HepG2 (cell line): ENCODE data around the gene OR5K3. TPM values are rescaled to one million over a fixed set of nuclear protein-coding genes. Genes with fewer than 3 reads are reported as not detected.

Experiments
- ATAC-seq: fragments of 200-7000 bp; cut with Tn5 transposase; 3 replicates; pipeline ENCODE4 v1.9.1; 2020; ENCODE audit warnings: mild to moderate bottlenecking, moderate library complexity
- Bru-seq: library from RNA; stranded (reverse); fragments of 400-500 nt; gene quantifications from one replicate; lab custom pipeline; 2021; lab: Mats Ljungman, UMichigan
- BruChase-seq, 2 experiments: library from RNA; stranded (reverse); fragments of 400-500 nt; gene quantifications; one replicate each; lab custom pipeline; 2021; lab: Mats Ljungman, UMichigan
- BruUV-seq: library from RNA; stranded (reverse); fragments of 400-500 nt; replicated peaks from 2 replicates; lab custom pipeline; 2021; lab: Mats Ljungman, UMichigan
- CTCF ChIA-PET: fragments of 300-600 bp; formaldehyde crosslinking; extraction: SDS; loops from one replicate; lab custom pipeline; 2021; ENCODE audit warnings: low total read pairs, inconsistent platforms, low intra/inter-chr PET ratio; lab: Yijun Ruan, JAX
- POLR2A ChIA-PET: fragments of 350-600 bp; sonication (Branson Sonifier 250); formaldehyde crosslinking; loops from one replicate; lab custom pipeline; 2020; ENCODE audit warnings: antibody characterized with exemption, inconsistent platforms; lab: Yijun Ruan, JAX
- DNase-seq: peaks from one replicate; pipeline ENCODE4 v3.0.0-alpha.2; 2015; ENCODE audit warnings: low spot score
- FAIRE-seq: peaks from 3 replicates; lab custom pipeline; 2011; peaks lifted over from hg19 to GRCh38; lab: Jason Lieb, UNC
- H2AFZ ChIP-seq: one replicate; pipeline ENCODE4 v1.6.1; 2011; ENCODE audit warnings: low read length, inconsistent platforms
- H3K27ac ChIP-seq: fragments of 300-600 bp; 3 replicates; pipeline ENCODE4 v1.8.0; 2011; ENCODE audit warnings: mixed run types, mild to moderate bottlenecking, mixed read lengths, low read length, inconsistent platforms; ENCODE audit not compliant: insufficient read depth; ENCODE audit errors: extremely low read length
- H3K27me3 ChIP-seq, 2 experiments: fragments of 200-600 bp in 1 of 2; 2 replicates in 1 of 2; 3 replicates in 1 of 2; pipeline versions ENCODE4 v1.6.0 to v1.8.0; 2011; ENCODE audit warnings: low read length in 2 of 2, mild to moderate bottlenecking in 2 of 2, moderate library complexity in 2 of 2, inconsistent platforms in 1 of 2; ENCODE audit not compliant: insufficient read depth in 2 of 2, control insufficient read depth in 1 of 2
- H3K36me3 ChIP-seq, 2 experiments: fragments of 200-600 bp in 1 of 2; replicated peaks in 1 of 2; 2 replicates in 1 of 2; 3 replicates in 1 of 2; pipeline versions ENCODE4 v1.5.1 to v1.8.0; 2011; ENCODE audit warnings: low read length in 2 of 2, inconsistent platforms in 1 of 2; ENCODE audit not compliant: insufficient read depth in 2 of 2, control insufficient read depth in 1 of 2
- H3K4me1 ChIP-seq: 2 replicates; pipeline ENCODE4 v1.5.1; 2012; ENCODE audit warnings: low read length, inconsistent platforms; ENCODE audit not compliant: insufficient read depth
- H3K4me2 ChIP-seq: 2 replicates; pipeline ENCODE4 v1.6.0; 2011; ENCODE audit warnings: low read depth, low read length, inconsistent platforms
- H3K4me3 ChIP-seq, 3 experiments: fragments of 200-600 bp in 1 of 3; sonication (generic), shearing (Covaris generic) in 1 of 3; replicated peaks in 1 of 3; 2 replicates each; pipeline ENCODE4 v1.5.1; 2011 to 2016; ENCODE audit warnings: low read length in 3 of 3, inconsistent platforms in 2 of 3, low read depth in 2 of 3, mild to moderate bottlenecking in 2 of 3, control low read depth in 1 of 3, mixed read lengths in 1 of 3; ENCODE audit not compliant: insufficient read depth in 1 of 3
- H3K79me2 ChIP-seq: one replicate; pipeline ENCODE4 v1.6.1; 2011; ENCODE audit warnings: low read length, inconsistent platforms; ENCODE audit not compliant: insufficient read depth
- H3K9ac ChIP-seq: 2 replicates; pipeline ENCODE4 v1.6.0; 2011; ENCODE audit warnings: mild to moderate bottlenecking, low read depth, low read length, inconsistent platforms; ENCODE audit not compliant: insufficient read depth
- H3K9me3 ChIP-seq: 2 replicates; pipeline ENCODE4 v1.5.1; 2012; ENCODE audit warnings: mild to moderate bottlenecking, low read length
- H4K20me1 ChIP-seq: 2 replicates; pipeline ENCODE4 v1.6.0; 2011; ENCODE audit warnings: inconsistent platforms, mild to moderate bottlenecking, low read length, moderate library complexity; ENCODE audit not compliant: insufficient read depth
- ELF1 ChIP-seq: sonication (generic); formaldehyde crosslinking; IDR thresholded peaks from 2 replicates; pipeline ENCODE4 v1.4.0; 2020; ENCODE audit warnings: missing genetic modification reagents
- HNRNPK ChIP-seq: fragments of 200-400 bp; formaldehyde crosslinking; IDR thresholded peaks from 2 replicates; pipeline ENCODE4 v1.6.1; 2018; ENCODE audit warnings: low read length, low read depth, moderate library complexity, mild to moderate bottlenecking; ENCODE audit not compliant: poor library complexity, severe bottlenecking
- MAFF ChIP-seq: IDR thresholded peaks from 2 replicates; pipeline ENCODE4 v1.6.1; 2011; ENCODE audit warnings: low read depth, low read length, improper control_type of control experiment
- PRPF4 ChIP-seq: fragments of 200-400 bp; formaldehyde crosslinking; IDR thresholded peaks from 2 replicates; pipeline ENCODE4 v1.6.1; 2016; ENCODE audit warnings: low read length, low read depth; ENCODE audit not compliant: poor library complexity, severe bottlenecking
- YY1 ChIP-seq: IDR thresholded peaks from 2 replicates; pipeline ENCODE4 v1.6.1; 2011; ENCODE audit warnings: low read length, low read depth, moderate library complexity, mild to moderate bottlenecking; ENCODE audit not compliant: insufficient read depth, insufficient replicate concordance
- ZNF589 ChIP-seq: sonication (generic); formaldehyde crosslinking; conservative IDR thresholded peaks from 2 replicates; pipeline ENCODE4 v1.8.0; 2022; ENCODE audit warnings: mild to moderate bottlenecking, moderate library complexity, missing genetic modification reagents
- in situ Hi-C: cut with HindIII; loops from 2 replicates; pipeline ENCODE4 v1.10.0; 2017; ENCODE audit warnings: low pct_unique_long_range_greater_than_20kb; ENCODE audit not compliant: extremely low pct_ligation_motif_present
- intact Hi-C: fragments of 100-400 bp; cut with micrococcal nuclease; formaldehyde crosslinking; loops from one replicate; pipeline ENCODE4 v1.10.0; 2022; ENCODE audit not compliant: unreplicated experiment
- long read RNA-seq, 2 experiments: library from RNA in 1 of 2; library from polyadenylated mRNA in 1 of 2; stranded (forward) in 1 of 2; unstranded in 1 of 2; transcript quantifications; one replicate each; pipeline ENCODE4 v2.0.0, GENCODE V29; 2019 to 2022
- polyA minus RNA-seq, 3 experiments: library from RNA; depleted of rRNA, polyadenylated mRNA; stranded (reverse); fragments of >200 nt; gene quantifications; 2 replicates each; pipeline ENCODE4 v1.2.3, GENCODE V29; 2011; ENCODE audit warnings: low replicate concordance in 1 of 3
- polyA plus RNA-seq, 8 experiments: library from polyadenylated mRNA; depleted of rRNA in 3 of 8; stranded (reverse) in 7 of 8; unstranded in 1 of 8; fragments of >200 nt; fragmentation: Illumina TruSeq in 4 of 8; extraction: Trizol in 4 of 8; gene quantifications; 2 replicates each; pipeline versions ENCODE4 v1.2.1 to v1.2.3, GENCODE V29; 2011 to 2016; ENCODE audit warnings: low read depth in 4 of 8, missing spikeins in 1 of 8, mixed read lengths in 1 of 8; ENCODE audit not compliant: insufficient read depth in 1 of 8
- total RNA-seq, 5 experiments: library from RNA; depleted of rRNA; stranded (reverse); fragments of >200 nt; fragmentation: Illumina TruSeq; extraction: Trizol; gene quantifications; 2 replicates each; pipeline ENCODE4 v1.2.3, GENCODE V29; 2016; ENCODE audit warnings: low read depth in 1 of 5

OR5K3 gene, protein sequence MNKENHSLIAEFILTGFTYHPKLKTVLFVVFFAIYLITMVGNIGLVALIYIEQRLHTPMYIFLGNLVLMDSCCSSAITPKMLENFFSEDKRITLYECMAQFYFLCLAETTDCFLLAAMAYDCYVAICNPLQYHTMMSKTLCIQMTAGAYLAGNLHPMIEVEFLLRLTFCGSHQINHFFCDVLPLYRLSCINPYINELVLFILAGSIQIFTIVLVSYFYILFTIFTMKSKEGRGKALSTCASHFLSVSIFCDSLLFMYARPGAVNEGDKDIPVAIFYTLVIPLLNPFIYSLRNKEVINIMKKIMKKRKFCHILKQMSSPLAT
- total RNA-seq (2016; rRNA removed; fragmentation: Illumina TruSeq; extraction: Trizol) (not detected in 2 replicates), polyA plus RNA-seq (2011; rRNA removed) (not detected in 2 replicates), polyA minus RNA-seq (2011; rRNA and poly(A)+ RNA removed; ENCODE audit: low replicate concordance) (not detected in 2 replicates), Bru-seq, nascent RNA (not detected), BruChase-seq, experiment 1, labeled RNA remaining after a 6-hour chase (not detected), BruChase-seq, experiment 2, labeled RNA remaining after a 2-hour chase (percentile 11 among the genes with signal in this experiment)
- not detected in 2 replicates for total RNA-seq (2016; cell fraction: cytosol; rRNA removed; fragmentation: Illumina TruSeq; extraction: Trizol; ENCODE audit: low read depth)
- total RNA-seq (2016; cell fraction: insoluble cytoplasmic fraction; rRNA removed; fragmentation: Illumina TruSeq; extraction: Trizol), result not detected in 2 replicates
- not detected in 2 replicates for total RNA-seq (2016; cell fraction: membrane; rRNA removed; fragmentation: Illumina TruSeq; extraction: Trizol)
- total RNA-seq (2016; cell fraction: nucleus; rRNA removed; fragmentation: Illumina TruSeq; extraction: Trizol), result not detected in 2 replicates
- polyA plus RNA-seq (2011; cell fraction: cytosol; rRNA removed), result not detected in 2 replicates
- polyA plus RNA-seq (2011; cell fraction: nucleus; rRNA removed), result not detected in 2 replicates
- polyA plus RNA-seq (2012), result not detected in 2 replicates
- polyA plus RNA-seq (2016; cell fraction: cytosol; fragmentation: Illumina TruSeq; extraction: Trizol; ENCODE audit: low read depth), result not detected in 2 replicates
- not detected in 2 replicates for polyA plus RNA-seq (2016; cell fraction: insoluble cytoplasmic fraction; fragmentation: Illumina TruSeq; extraction: Trizol; ENCODE audit: low read depth)
- polyA plus RNA-seq (2016; cell fraction: membrane; fragmentation: Illumina TruSeq; extraction: Trizol; ENCODE audit: low read depth), result not detected in 2 replicates
- polyA plus RNA-seq (2016; cell fraction: nucleus; fragmentation: Illumina TruSeq; extraction: Trizol; ENCODE audit: insufficient read depth, low read depth), result not detected in 2 replicates
- not detected in 2 replicates for polyA minus RNA-seq (2011; cell fraction: cytosol; rRNA and poly(A)+ RNA removed)
- polyA minus RNA-seq (2011; cell fraction: nucleus; rRNA and poly(A)+ RNA removed), result not detected in 2 replicates
- long read RNA-seq, experiment 1, result 0 reads
- long read RNA-seq, experiment 2, result 0 reads

DNA sequence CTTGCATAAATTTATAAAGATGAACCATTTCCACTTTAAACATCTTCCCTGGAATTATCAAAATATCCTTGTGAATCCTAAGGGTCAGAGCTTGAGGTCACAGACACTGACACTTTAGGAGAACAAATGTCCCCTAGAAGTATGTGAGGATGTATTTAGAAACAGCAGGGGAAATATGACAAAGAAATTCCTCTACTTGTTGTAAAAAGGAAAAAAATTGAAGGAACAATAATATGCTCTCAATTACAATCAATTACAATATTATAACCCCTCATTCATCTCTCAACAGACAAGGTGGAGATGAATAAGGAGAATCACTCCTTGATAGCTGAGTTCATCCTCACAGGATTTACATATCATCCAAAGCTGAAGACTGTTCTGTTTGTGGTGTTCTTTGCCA, at the start of gene OR5K3:
TSS of gene OR5K3 (plus strand) at position 301 of the 400 bp plus-strand sequence. CDS start at position 301, 0 bp downstream.
- FAIRE-seq (no peak), DNase-seq (no peak), ATAC-seq (no peak)
- no TSS peak for BruUV-seq
- ChIA-PET POLR2A (no interaction called here), CTCF (no interaction called here)
- no peaks in the 10 kb centered on the region for H3K27me3 ChIP-seq
- H2AFZ ChIP-seq, result no peak within 1 kb of the TSS
- H3K36me3 ChIP-seq, result no peaks in the 10 kb centered on the region
- no peak within 1 kb of the TSS for H3K27ac ChIP-seq
- H3K79me2 ChIP-seq, result no peaks in the 10 kb centered on the region
- intact Hi-C loops, result no loop called here
- H3K4me1 ChIP-seq, result no peaks in the 10 kb centered on the region
- in situ Hi-C loops, result no loop called here
- H3K9me3 ChIP-seq, result no peaks in the 10 kb centered on the region
- no peak for TF ChIP-seq PRPF4
- TF ChIP-seq MAFF, result 0 out of 2 replicates have a peak, but pooled peaks have one; percentile 11
- no peak for TF ChIP-seq YY1
- TF ChIP-seq HNRNPK, result no peak
- TF ChIP-seq ELF1, result no peak
- no peak for TF ChIP-seq ZNF589 (CRISPR knock-in tag)
- no peaks in the 10 kb centered on the region for H4K20me1 ChIP-seq
- H3K4me3 ChIP-seq, result no peak within 1 kb of the TSS
- H3K4me2 ChIP-seq, result no peak within 1 kb of the TSS
- no peak within 1 kb of the TSS for H3K9ac ChIP-seq
